Measurements from ENCODE around the gene CTSH.
"Not testable (repeated sequence)": the region's sequence is repeated elsewhere in the genome, so short reads cannot be mapped to it uniquely, and the experiment has no call there.

Gene CTSH

GRCh38 chr15:78930577-78931388 is 14.1 kb downstream of the CTSH start:
- DNase-seq (ENCODE audit: low spot score), result peak; percentile 98
- CTCF ChIA-PET, result interaction anchor here (0.6 to 1.5 kb wide), 5 partner anchors 39 to 254 kb away, joined by 3 to 5 read pairs (median 4); no protein-coding TSS in a partner anchor
- H3K27ac ChIP-seq, result peak overlapping the region; percentile 88

GRCh38 chr15:78929536-78930264 is 15.1 kb downstream of the CTSH start:
- peak overlapping the region; percentile 88 for H3K27ac ChIP-seq
- no peak for DNase-seq (ENCODE audit: low spot score)
- ChIA-PET CTCF (interaction anchor here (1.4 to 1.5 kb wide), 2 partner anchors 99 to 255 kb away, joined by 5 read pairs; no protein-coding TSS in a partner anchor), POLR2A (ENCODE audit: low non-redundant PET) (no interaction called here)
- TF ChIP-seq CTCF (conservative IDR thresholded peaks at IDR 0.05; ENCODE audit: low read depth), result no peak

More at GRCh38 chr15:78930577-78931388, 14.1 kb downstream of the CTSH start:
- no peak for TF ChIP-seq CTCF (conservative IDR thresholded peaks at IDR 0.05; ENCODE audit: low read depth)
- POLR2A ChIA-PET (ENCODE audit: low non-redundant PET), result interaction anchor here (0.6 kb wide), 1 partner anchor 10 kb away, joined by 7 read pairs; no protein-coding TSS in a partner anchor

- no peak for TF ChIP-seq CTCF (conservative IDR thresholded peaks at IDR 0.05; ENCODE audit: low read depth)
- CTCF ChIA-PET, result no interaction called here
- no peak for DNase-seq (ENCODE audit: low spot score)
- POLR2A ChIA-PET (ENCODE audit: low non-redundant PET), result no interaction called here
- no peak overlapping the region for H3K27ac ChIP-seq
These were observed 16.2 kb downstream of the CTSH start for GRCh38 chr15:78928616-78929093.

GRCh38 chr15:78928176-78928575 is 16.7 kb downstream of the CTSH start:
- POLR2A ChIA-PET (ENCODE audit: low non-redundant PET); DNase-seq (ENCODE audit: low spot score): not testable (repeated sequence)
- peak overlapping the region; percentile 11; the same call in 1 of the 2 replicates for H3K27ac ChIP-seq
- CTCF ChIA-PET, result interaction anchor here (0.7 kb wide), 2 partner anchors 89 to 940 kb away, joined by 3 read pairs; no protein-coding TSS in a partner anchor

GRCh38 chr15:78927077-78927790 is 17.6 kb downstream of the CTSH start:
- peak overlapping the region; percentile 11 for H3K27ac ChIP-seq
- ChIA-PET POLR2A (ENCODE audit: low non-redundant PET) (no interaction called here), CTCF (interaction anchor here (0.7 to 1.1 kb wide), 3 partner anchors 16 to 941 kb away, joined by 3 to 4 read pairs (median 3); no protein-coding TSS in a partner anchor)
- no peak for TF ChIP-seq CTCF (conservative IDR thresholded peaks at IDR 0.05; ENCODE audit: low read depth)
- no peak for DNase-seq (ENCODE audit: low spot score)

GRCh38 chr15:78925956-78926743 is 18.7 kb downstream of the CTSH start:
- peak overlapping the region; percentile 11 for H3K27ac ChIP-seq
- no peak for TF ChIP-seq CTCF (conservative IDR thresholded peaks at IDR 0.05; ENCODE audit: low read depth)
- CTCF ChIA-PET, result interaction anchor here (1.0 to 1.1 kb wide), 2 partner anchors 15 to 258 kb away, joined by 3 to 4 read pairs; no protein-coding TSS in a partner anchor
- POLR2A ChIA-PET (ENCODE audit: low non-redundant PET), result interaction anchor here (0.6 kb wide), 1 partner anchor 106 kb away, joined by 3 read pairs; no protein-coding TSS in a partner anchor
- no peak for DNase-seq (ENCODE audit: low spot score)
